Progenitor cell of endocrine pancreas (in vitro differentiated cells): ENCODE results near the gene ETV7. TPM values are rescaled to one million over a fixed set of nuclear protein-coding genes. Genes with fewer than 3 reads are reported as not detected.

Experiments
- DNase-seq: peaks from one replicate; pipeline ENCODE4 v3.0.0; 2021; ENCODE audit warnings: low spot score; ENCODE audit not compliant: unreplicated experiment
- H3K27ac Mint-ChIP-seq: 2 replicates; pipeline ENCODE4 v1.8.0; 2021; ENCODE audit warnings: mild to moderate bottlenecking, moderate library complexity, mixed read lengths
- H3K27me3 Mint-ChIP-seq: 2 replicates; pipeline ENCODE4 v1.8.0; 2021; ENCODE audit warnings: mixed read lengths
- H3K36me3 Mint-ChIP-seq: 2 replicates; pipeline ENCODE4 v1.8.0; 2022; ENCODE audit warnings: mixed read lengths; ENCODE audit not compliant: insufficient read depth
- H3K4me1 Mint-ChIP-seq: 2 replicates; pipeline ENCODE4 v1.8.0; 2021; ENCODE audit warnings: low read depth, mixed read lengths
- H3K4me3 Mint-ChIP-seq: 2 replicates; pipeline ENCODE4 v1.8.0; 2021; ENCODE audit warnings: low read depth, mild to moderate bottlenecking, moderate library complexity, mixed read lengths
- H3K9me3 Mint-ChIP-seq: 2 replicates; pipeline ENCODE4 v1.8.0; 2021; ENCODE audit warnings: low read depth, mixed read lengths
- total RNA-seq: library from RNA; stranded (reverse); gene quantifications from 2 replicates; pipeline ENCODE4 v1.2.1, GENCODE V29; 2021
- TF ChIP-seq, protein P1 (sequence below): fragments of 200-600 bp; sonication (generic); IDR thresholded peaks from one replicate; pipeline ENCODE4 v1.5.0; 2021; ENCODE audit warnings: antibody characterized with exemption, mild to moderate bottlenecking; ENCODE audit not compliant: unreplicated experiment

The ETV7 gene
- total RNA-seq, 1 donor from 2014 or later: not detected

DNA sequence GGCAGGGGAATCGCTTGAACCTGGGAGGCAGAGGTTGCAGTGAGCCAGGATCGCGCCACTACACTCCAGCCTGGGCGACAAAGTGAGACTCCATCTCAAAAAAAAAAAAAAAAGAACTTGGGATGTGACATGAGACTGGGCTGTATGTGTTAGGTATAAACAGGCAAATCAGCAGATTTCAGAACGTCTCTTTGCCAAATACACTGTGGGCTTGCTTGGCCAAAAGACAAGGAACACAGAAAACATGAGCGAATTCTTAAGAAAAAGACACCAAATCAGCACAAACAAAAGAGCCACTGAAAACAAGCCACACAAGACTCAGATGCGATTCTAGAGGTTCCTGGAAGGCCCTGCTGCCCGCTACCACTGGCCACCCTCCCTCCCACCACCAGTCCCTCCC, 12.5 kb downstream of the ETV7 start:
- Mint-ChIP-seq H3K36me3 (no peaks in the 10 kb centered on the region), H3K27ac (no peak overlapping the region)

DNA sequence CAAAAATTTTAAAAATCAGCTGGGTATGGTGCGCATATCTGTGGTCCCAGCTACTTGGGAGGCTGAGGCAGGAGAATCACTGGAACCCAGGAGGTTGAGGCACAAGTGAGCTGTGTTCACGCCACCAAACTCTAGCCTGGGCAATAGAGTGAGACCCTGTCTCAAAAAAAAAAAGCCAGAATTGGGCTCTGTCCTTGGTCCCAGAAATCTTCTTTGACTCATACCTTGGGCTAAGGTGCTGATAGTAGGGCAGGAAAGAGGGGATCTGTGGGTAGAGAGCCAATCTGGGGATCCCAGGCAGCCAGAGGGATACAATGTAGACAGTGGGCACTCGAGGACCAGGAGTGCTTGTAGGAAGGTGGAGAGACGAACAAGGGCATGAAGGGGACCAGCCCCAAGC, 13.3 kb downstream of the ETV7 start:
- H3K36me3 Mint-ChIP-seq: no peaks in the 10 kb centered on the region
- H3K27ac Mint-ChIP-seq: no peak overlapping the region

More for the DNA sequence above, 12.5 kb downstream of the ETV7 start:
- DNase-seq: no peak
- TF ChIP-seq, protein P1, sequence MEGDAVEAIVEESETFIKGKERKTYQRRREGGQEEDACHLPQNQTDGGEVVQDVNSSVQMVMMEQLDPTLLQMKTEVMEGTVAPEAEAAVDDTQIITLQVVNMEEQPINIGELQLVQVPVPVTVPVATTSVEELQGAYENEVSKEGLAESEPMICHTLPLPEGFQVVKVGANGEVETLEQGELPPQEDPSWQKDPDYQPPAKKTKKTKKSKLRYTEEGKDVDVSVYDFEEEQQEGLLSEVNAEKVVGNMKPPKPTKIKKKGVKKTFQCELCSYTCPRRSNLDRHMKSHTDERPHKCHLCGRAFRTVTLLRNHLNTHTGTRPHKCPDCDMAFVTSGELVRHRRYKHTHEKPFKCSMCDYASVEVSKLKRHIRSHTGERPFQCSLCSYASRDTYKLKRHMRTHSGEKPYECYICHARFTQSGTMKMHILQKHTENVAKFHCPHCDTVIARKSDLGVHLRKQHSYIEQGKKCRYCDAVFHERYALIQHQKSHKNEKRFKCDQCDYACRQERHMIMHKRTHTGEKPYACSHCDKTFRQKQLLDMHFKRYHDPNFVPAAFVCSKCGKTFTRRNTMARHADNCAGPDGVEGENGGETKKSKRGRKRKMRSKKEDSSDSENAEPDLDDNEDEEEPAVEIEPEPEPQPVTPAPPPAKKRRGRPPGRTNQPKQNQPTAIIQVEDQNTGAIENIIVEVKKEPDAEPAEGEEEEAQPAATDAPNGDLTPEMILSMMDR: no peak
- no peak overlapping the region for H3K4me3 Mint-ChIP-seq
- no peaks in the 10 kb centered on the region for H3K9me3 Mint-ChIP-seq
- no peaks in the 10 kb centered on the region for H3K4me1 Mint-ChIP-seq
- H3K27me3 Mint-ChIP-seq: peaks cover 28% of the 10 kb centered on the region

DNA sequence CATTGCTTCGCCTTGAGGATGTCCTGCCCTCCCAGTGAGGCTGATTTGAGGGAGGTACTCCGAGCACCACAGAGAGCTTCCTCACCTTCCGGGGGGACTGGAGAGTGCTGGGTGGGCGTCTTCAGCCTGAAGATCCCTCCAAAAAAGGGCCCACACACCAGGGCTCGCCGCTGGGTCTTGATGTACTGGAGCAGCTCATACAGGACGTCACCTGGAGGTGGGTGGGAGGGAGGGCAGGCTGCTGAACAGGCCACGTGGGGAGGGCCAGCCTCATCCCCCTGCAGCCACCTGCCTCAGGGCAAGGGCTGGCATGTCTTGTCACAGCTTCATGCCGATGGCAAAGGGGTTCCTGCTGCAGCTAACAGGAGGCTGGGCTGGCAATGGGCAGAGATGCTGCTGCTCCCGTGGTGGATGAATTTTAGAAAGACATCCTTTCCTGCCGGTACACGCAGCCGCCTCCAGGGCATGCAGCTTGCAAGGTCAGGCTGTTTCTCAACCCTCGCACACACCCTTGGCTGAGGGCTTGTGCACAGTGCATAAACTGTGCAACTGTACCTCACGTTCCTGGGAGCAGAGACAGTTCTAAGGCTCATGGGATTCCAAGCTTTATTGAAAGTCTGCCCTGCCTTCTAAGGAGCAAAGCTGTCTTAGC, 14.0 kb downstream of the ETV7 start:
- Mint-ChIP-seq H3K36me3 (no peaks in the 10 kb centered on the region), H3K9me3 (no peaks in the 10 kb centered on the region), H3K4me1 (no peaks in the 10 kb centered on the region), H3K4me3 (no peak overlapping the region), H3K27ac (no peak overlapping the region), H3K27me3 (peaks cover 31% of the 10 kb centered on the region)
- no peak for DNase-seq
- TF ChIP-seq, protein P1: no peak

More for the DNA sequence above, 13.3 kb downstream of the ETV7 start:
- TF ChIP-seq, protein P1: no peak
- Mint-ChIP-seq H3K4me1 (no peaks in the 10 kb centered on the region), H3K9me3 (no peaks in the 10 kb centered on the region), H3K4me3 (no peak overlapping the region), H3K27me3 (peaks cover 28% of the 10 kb centered on the region)
- DNase-seq: no peak

DNA sequence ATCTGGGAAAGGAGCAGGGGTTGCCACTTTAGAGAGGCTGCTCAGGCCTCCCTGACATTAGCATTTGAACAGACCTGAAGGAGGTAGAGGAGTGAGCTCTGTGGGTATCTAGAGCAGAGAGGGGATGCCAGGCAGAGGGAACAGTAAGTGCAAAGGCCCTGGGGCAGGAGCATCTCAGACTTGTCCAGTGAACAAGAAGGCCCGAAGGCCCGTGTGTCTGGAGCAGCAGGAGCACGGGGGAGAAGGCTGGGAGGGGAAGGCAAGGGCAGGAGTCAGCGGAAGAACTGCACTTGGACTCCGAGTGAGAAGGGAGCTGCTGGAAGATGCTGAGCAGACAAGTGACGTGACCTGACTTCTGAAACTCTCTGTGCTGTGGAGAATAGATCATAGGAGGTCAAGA, 15.4 kb downstream of the ETV7 start:
- no peaks in the 10 kb centered on the region for H3K36me3 Mint-ChIP-seq
- H3K4me1 Mint-ChIP-seq: no peaks in the 10 kb centered on the region
- peaks cover 29% of the 10 kb centered on the region for H3K27me3 Mint-ChIP-seq
- DNase-seq: no peak
- H3K9me3 Mint-ChIP-seq: no peaks in the 10 kb centered on the region
- TF ChIP-seq, protein P1: no peak
- no peak overlapping the region for H3K4me3 Mint-ChIP-seq
- no peak overlapping the region for H3K27ac Mint-ChIP-seq

DNA sequence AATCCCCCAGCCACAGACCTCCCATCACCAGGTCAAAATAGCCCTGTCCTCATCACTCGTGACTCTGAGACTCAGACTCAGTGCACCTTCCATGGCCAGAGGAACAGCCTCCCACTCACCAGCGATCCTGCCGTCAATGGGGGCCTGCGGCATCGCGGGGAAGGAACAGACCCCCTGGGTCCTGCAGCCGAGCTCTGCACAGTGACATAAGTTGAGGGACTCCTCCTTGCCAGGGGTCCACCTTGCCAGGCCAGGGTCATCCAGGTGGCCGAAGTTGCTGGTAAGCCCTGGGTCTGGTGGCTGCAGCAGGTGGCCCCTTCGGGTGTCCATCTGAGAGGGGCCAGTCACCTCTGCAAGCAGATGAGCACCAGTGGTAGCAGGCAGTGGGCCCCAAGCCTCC, 16.3 kb downstream of the ETV7 start:
- no peak overlapping the region for H3K4me3 Mint-ChIP-seq
- DNase-seq: no peak
- no peak overlapping the region for H3K27ac Mint-ChIP-seq
- TF ChIP-seq, protein P1: no peak
- no peaks in the 10 kb centered on the region for H3K4me1 Mint-ChIP-seq
- H3K27me3 Mint-ChIP-seq: peaks cover 29% of the 10 kb centered on the region
- no peaks in the 10 kb centered on the region for H3K36me3 Mint-ChIP-seq
- H3K9me3 Mint-ChIP-seq: no peaks in the 10 kb centered on the region
